Neural crest cell (in vitro differentiated cells): ENCODE results near the gene MYBPC2. TPM values are rescaled to one million over a fixed set of nuclear protein-coding genes. Genes with fewer than 3 reads are reported as not detected.

Experiments used
- DNase-seq: peaks from one replicate; pipeline ENCODE4 v3.0.0; 2021; ENCODE audit warnings: low read depth, mixed read lengths, low spot score
- H3K27ac Mint-ChIP-seq: one replicate; pipeline ENCODE4 v1.8.0; 2021; ENCODE audit warnings: mild to moderate bottlenecking, mixed read lengths; ENCODE audit not compliant: unreplicated experiment
- H3K27me3 Mint-ChIP-seq: 2 replicates; pipeline ENCODE4 v1.8.0; 2021; ENCODE audit warnings: low read depth, mild to moderate bottlenecking, mixed read lengths
- H3K36me3 Mint-ChIP-seq: 2 replicates; pipeline ENCODE4 v1.8.0; 2021; ENCODE audit warnings: low read depth, mild to moderate bottlenecking, mixed read lengths
- H3K4me1 Mint-ChIP-seq: 2 replicates; pipeline ENCODE4 v1.8.0; 2021; ENCODE audit warnings: mixed read lengths
- H3K4me3 Mint-ChIP-seq: one replicate; pipeline ENCODE4 v1.8.0; 2021; ENCODE audit warnings: mild to moderate bottlenecking, mixed read lengths
- H3K9me3 Mint-ChIP-seq: 2 replicates; pipeline ENCODE4 v1.8.0; 2021; ENCODE audit warnings: mixed read lengths
- CTCF ChIP-seq: fragments of 200-600 bp; sonication (generic); conservative IDR thresholded peaks from 2 replicates; pipeline ENCODE4 v1.5.0; 2021; ENCODE audit warnings: antibody characterized with exemption, mild to moderate bottlenecking
- total RNA-seq: library from RNA; stranded (reverse); gene quantifications from 2 replicates; pipeline ENCODE4 v1.2.1, GENCODE V29; 2021

The MYBPC2 gene
- total RNA-seq, 1 donor from 2014 or later, result not detected

GRCh38 chr19:50493171-50493570 is 60.5 kb downstream of the MYBPC2 start:
- no peak overlapping the region for H3K4me3 Mint-ChIP-seq
- no peak overlapping the region for H3K27ac Mint-ChIP-seq
- peaks cover 73% of the 10 kb centered on the region for H3K27me3 Mint-ChIP-seq
- H3K36me3 Mint-ChIP-seq, result peaks cover 3% of the 10 kb centered on the region
- H3K9me3 Mint-ChIP-seq, result no peaks in the 10 kb centered on the region
- H3K4me1 Mint-ChIP-seq, result peaks cover 49% of the 10 kb centered on the region
- no peak for TF ChIP-seq CTCF
- no peak for DNase-seq

- Mint-ChIP-seq H3K27me3 (peaks cover 61% of the 10 kb centered on the region), H3K27ac (no peak overlapping the region), H3K4me3 (no peak overlapping the region), H3K36me3 (peaks cover 3% of the 10 kb centered on the region), H3K9me3 (no peaks in the 10 kb centered on the region), H3K4me1 (peaks cover 37% of the 10 kb centered on the region)
- no peak for DNase-seq
- no peak for TF ChIP-seq CTCF
These were observed 61.7 kb downstream of the MYBPC2 start for GRCh38 chr19:50494186-50495019.

GRCh38 chr19:50495020-50495531 is 62.4 kb downstream of the MYBPC2 start:
- H3K4me3 Mint-ChIP-seq, result peak overlapping the region; percentile 3
- TF ChIP-seq CTCF, result no peak
- no peak for DNase-seq
- no peaks in the 10 kb centered on the region for H3K36me3 Mint-ChIP-seq
- peaks cover 55% of the 10 kb centered on the region for H3K27me3 Mint-ChIP-seq
- H3K4me1 Mint-ChIP-seq, result peaks cover 30% of the 10 kb centered on the region
- no peaks in the 10 kb centered on the region for H3K9me3 Mint-ChIP-seq
- H3K27ac Mint-ChIP-seq, result no peak overlapping the region

GRCh38 chr19:50496189-50497021 is 63.7 kb downstream of the MYBPC2 start:
- no peaks in the 10 kb centered on the region for H3K9me3 Mint-ChIP-seq
- H3K27ac Mint-ChIP-seq, result no peak overlapping the region
- H3K27me3 Mint-ChIP-seq, result peaks cover 45% of the 10 kb centered on the region
- no peak for TF ChIP-seq CTCF
- H3K4me3 Mint-ChIP-seq, result no peak overlapping the region
- no peaks in the 10 kb centered on the region for H3K36me3 Mint-ChIP-seq
- DNase-seq, result peak; percentile 70
- peaks cover 17% of the 10 kb centered on the region for H3K4me1 Mint-ChIP-seq

GRCh38 chr19:50497022-50497405 is 64.3 kb downstream of the MYBPC2 start:
- Mint-ChIP-seq H3K27ac (no peak overlapping the region), H3K4me3 (no peak overlapping the region), H3K9me3 (no peaks in the 10 kb centered on the region), H3K36me3 (no peaks in the 10 kb centered on the region), H3K27me3 (peaks cover 42% of the 10 kb centered on the region), H3K4me1 (peaks cover 11% of the 10 kb centered on the region)
- TF ChIP-seq CTCF, result no peak
- no peak for DNase-seq
